Mucosa of stomach (tissue), 1 donor: ENCODE results near the gene CABLES2.

Experiments used
- H3K27me3 ChIP-seq: one replicate; pipeline ENCODE4 v1.7.0; 2013; ENCODE audit warnings: mild to moderate bottlenecking, low read length; ENCODE audit not compliant: control insufficient read depth, insufficient read depth
- H3K36me3 ChIP-seq: one replicate; pipeline ENCODE4 v1.7.0; 2013; ENCODE audit warnings: low read length; ENCODE audit not compliant: control insufficient read depth, insufficient read depth
- H3K4me1 ChIP-seq: one replicate; pipeline ENCODE4 v1.7.0; 2013; ENCODE audit warnings: mild to moderate bottlenecking, low read length; ENCODE audit not compliant: control insufficient read depth, insufficient read depth
- H3K4me3 ChIP-seq: one replicate; pipeline ENCODE4 v1.7.0; 2013; ENCODE audit warnings: low read length
- H3K9ac ChIP-seq: one replicate; pipeline ENCODE4 v1.7.0; 2013; ENCODE audit warnings: mild to moderate bottlenecking, low read length, moderate library complexity
- H3K9me3 ChIP-seq: one replicate; pipeline ENCODE4 v1.7.0; 2013; ENCODE audit warnings: mild to moderate bottlenecking, low read length, moderate library complexity; ENCODE audit not compliant: control insufficient read depth
- donor health status: Pancreatic carcinoma.

Gene CABLES2

DNA sequence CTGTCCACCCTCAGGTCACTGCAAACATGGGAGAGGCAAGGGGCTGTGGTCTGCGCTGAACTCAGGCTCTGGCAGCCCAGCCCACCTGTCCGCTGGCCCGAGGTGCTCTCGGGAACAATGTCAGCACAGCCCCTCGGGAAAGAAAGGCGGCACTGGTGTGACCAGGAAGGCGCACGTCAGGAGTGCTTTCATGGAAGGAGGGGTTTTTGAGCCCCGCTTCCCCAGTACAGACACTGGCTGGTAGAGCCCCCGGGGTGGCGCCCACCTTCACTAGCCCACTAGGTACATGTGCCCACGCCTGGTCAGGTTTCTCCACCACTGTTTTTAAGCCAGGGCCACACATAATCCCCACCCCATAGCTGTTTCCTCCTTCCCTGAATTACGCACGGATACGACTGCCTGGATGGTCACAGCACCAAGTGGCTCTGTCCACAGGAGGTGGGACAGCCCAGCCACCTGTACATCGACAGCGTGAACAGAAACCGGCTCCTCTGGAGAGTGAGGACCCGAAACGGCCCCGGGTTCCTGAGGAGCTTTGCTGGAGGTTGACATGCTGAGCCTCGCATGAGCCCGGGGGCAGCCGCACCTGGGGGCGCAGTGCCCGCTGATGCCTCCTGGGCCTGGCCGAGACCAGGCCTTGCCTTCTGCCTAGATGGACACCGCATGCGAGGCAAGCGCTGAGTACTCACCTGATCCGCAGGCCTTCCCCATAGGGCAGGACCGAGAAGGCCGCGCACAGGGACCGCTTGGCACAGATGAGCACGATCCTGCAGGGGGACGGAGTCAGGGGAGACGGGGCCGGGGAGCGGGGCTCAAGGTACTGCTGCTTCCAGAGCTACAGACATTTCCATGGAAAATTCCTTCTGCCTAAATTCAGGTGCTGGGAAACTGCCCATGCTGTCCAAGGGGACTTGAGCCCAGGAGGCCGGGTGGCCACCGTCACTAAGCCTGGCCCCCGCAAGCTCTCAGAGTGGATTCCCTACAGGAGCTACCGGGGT is 12.5 kb downstream of the CABLES2 start:
- H3K4me3 ChIP-seq = no peak overlapping the region
- H3K9me3 ChIP-seq = no peaks in the 10 kb centered on the region
- no peaks in the 10 kb centered on the region for H3K4me1 ChIP-seq
- no peak overlapping the region for H3K9ac ChIP-seq
- H3K36me3 ChIP-seq = peaks cover 4% of the 10 kb centered on the region
- H3K27me3 ChIP-seq = no peaks in the 10 kb centered on the region

DNA sequence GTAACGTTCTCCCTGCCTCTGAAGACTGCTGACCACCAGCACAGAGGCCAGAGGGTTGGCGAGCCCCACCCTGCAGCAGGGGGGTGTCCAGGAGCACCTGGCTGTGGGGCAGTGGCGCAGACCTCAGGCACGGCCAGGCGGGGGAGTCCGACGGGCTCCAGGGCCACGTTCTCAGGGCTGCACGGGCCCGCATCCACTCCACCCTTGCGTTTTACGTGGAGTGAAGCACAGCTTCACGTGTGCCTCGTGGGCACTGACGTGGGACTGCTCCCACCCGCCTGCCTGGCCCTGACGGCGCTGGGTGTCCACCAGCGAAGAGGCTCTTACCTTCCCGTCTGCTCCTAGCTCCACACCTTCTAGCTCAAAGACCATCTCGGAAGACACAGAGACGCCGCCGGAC is 13.3 kb downstream of the CABLES2 start:
- peaks cover 8% of the 10 kb centered on the region for H3K36me3 ChIP-seq

DNA sequence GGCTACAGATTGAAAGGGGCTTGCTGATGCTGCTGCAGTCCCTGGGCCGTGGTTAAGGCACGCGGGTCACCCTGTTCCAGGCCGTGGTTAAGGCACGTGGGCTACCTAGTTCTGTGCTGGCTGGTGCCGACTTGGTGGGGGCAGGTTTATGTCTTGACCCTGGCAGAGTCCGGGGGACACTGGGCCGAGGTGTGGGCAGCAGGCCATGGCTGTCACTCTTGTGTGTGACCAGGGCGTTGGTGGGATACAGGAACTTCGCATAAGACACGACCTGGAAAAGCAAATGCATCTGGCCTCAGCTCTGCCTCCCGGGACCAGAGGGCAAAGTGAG is 13.8 kb downstream of the CABLES2 start:
- no peaks in the 10 kb centered on the region for H3K27me3 ChIP-seq
- no peak overlapping the region for H3K4me3 ChIP-seq
- no peak overlapping the region for H3K9ac ChIP-seq
- peaks cover under 1% of the 10 kb centered on the region for H3K4me1 ChIP-seq
- peaks cover 8% of the 10 kb centered on the region for H3K36me3 ChIP-seq
- no peaks in the 10 kb centered on the region for H3K9me3 ChIP-seq

More for the DNA sequence above, 13.3 kb downstream of the CABLES2 start:
- Histone ChIP-seq H3K9ac (no peak overlapping the region), H3K27me3 (no peaks in the 10 kb centered on the region), H3K4me1 (no peaks in the 10 kb centered on the region), H3K9me3 (no peaks in the 10 kb centered on the region), H3K4me3 (no peak overlapping the region)

DNA sequence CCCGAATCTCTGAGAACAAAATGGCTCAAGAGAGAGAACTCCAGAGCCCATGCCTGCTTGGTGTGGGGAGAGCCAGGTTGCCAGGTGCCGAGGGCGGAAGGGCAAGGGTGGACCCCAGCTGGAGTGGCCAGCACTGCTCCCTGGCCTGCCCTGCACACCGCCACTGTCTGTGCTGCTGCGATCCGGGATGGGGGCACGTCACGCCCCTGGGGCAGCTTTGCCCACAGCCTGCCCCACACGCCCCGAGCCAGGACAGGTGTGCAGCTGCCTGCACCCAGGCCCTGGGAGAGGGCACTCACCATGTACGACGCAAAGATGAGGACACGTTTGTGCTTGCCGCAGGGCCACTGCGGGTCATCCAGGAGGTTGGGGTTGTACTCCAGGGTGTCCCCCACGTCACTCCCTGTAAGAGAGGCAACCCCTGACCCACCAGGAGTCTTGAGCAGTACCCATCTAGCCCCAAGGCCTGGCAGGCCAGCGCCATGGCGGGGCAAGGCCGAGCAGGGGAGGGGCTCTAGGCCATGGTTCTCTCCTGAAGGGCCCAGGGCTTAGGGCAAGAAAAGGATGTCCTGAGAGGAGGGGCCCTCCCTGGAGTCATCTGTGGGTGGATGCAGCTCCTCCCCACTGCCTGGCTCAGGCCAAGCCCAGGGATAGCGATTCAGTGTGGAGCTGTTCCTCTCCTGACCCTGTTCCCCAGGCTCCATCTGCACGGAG is 14.3 kb downstream of the CABLES2 start:
- Histone ChIP-seq H3K36me3 (peaks cover 8% of the 10 kb centered on the region), H3K4me1 (peaks cover 6% of the 10 kb centered on the region), H3K4me3 (no peak overlapping the region), H3K9me3 (no peaks in the 10 kb centered on the region), H3K9ac (no peak overlapping the region), H3K27me3 (no peaks in the 10 kb centered on the region)

DNA sequence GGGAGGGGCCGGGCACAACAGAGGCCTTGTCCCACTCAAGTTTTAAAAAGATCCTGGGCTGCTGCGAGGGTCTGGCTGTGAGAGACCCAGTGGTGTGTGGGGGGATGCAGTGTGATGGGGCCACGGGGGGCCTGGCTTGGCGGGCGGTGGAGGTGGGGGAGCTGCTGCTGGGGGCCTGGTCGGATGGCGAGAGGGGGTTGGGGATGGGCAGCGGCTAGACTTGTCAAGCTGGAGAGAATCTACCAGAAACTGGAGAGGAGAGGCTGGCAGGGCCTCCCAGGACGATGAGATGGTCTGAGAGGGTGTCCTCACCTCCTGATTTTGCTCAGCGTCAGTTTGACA is 15.0 kb downstream of the CABLES2 start:
- H3K36me3 ChIP-seq = peaks cover 8% of the 10 kb centered on the region
- peaks cover 9% of the 10 kb centered on the region for H3K4me1 ChIP-seq
- H3K9me3 ChIP-seq = no peaks in the 10 kb centered on the region
- no peak overlapping the region for H3K4me3 ChIP-seq
- H3K27me3 ChIP-seq = no peaks in the 10 kb centered on the region
- H3K9ac ChIP-seq = no peak overlapping the region

DNA sequence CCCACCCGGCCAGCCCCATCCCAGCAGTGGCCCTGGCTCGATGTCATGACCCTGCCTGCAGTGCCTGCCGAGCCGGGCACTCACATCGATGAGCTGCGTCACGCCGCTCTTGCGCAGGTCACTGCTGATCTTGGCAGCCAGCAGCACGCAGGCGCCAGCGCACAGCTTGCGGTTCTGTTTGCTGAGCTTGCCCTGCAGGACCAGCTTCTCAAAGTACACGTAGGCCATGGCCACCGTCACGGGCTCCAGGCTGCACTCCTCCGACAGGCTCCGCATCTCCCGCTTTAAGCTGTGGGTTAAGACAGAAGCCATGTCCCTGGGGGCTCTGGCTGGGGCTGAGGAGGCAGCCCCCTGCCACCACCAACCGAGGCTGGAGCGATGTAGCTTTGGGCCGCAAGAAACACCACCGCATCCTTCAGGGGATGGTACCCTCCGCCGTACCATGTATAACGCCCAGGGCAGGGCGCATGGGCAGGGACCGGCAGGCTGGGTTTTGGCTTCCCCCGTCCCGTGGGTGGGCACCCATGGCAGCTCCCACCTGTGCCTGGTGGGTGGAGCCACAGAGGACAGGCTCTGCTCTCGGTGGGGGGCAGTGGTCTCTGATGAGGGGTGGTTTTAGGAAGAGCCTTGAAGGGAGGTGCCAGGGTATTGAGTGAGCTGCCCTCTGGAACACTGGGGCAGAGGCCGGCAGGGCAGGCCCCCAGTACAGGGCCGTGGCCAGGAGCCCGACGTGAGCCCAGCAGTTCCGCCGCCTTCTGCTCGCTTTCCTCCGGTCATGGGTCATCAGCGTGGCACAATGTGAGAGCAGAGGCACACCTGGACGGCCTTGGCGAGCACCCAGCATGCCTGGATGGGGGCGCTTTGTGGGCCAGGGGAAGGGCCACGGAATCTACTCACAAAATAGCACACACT is 15.7 kb downstream of the CABLES2 start:
- H3K36me3 ChIP-seq = peaks cover 8% of the 10 kb centered on the region
- peaks cover 9% of the 10 kb centered on the region for H3K4me1 ChIP-seq
- no peak overlapping the region for H3K9ac ChIP-seq
- no peaks in the 10 kb centered on the region for H3K9me3 ChIP-seq
- no peaks in the 10 kb centered on the region for H3K27me3 ChIP-seq
- H3K4me3 ChIP-seq = no peak overlapping the region

DNA sequence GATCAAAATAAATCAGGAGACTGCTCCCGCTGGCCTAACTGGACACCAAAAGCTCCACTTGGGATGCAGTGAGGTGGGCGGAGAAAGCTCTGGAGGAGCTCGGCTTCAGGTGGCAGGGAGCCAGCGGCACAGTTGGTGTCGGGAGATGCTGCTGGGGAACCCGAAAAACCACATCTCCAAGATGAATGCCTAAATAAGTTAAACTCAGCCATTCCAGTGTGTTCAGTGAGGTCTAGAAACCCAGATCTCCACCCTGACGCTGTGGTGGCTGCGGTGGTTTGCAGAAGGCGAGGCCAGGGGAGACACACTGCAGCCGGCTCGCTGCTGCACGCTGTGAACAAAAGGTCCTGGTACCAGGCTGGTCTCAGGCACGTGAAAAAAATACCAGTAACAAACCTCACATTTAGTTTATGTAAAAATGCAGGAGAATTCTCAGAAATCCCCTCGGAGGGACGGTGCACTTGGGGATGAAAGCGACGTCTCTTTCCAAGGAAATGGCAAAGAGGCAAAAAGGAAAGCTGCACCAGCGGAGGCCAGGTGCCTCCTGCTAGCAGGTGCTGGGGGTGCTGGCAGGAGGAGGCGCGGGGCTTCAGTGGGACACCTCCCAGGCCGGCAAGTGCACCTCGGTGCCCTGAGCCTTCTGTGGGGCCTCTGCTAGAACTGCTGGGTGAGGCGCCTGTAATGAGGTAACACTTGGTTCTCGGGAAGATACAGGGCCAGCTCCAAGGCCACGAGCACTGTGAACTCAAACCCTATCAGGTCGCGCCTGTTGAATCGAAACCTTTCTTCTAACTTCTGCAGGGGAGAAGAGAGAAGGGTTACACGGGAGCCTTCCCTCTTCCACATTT is 16.5 kb downstream of the CABLES2 start:
- H3K9me3 ChIP-seq = no peaks in the 10 kb centered on the region
- H3K36me3 ChIP-seq = peaks cover 8% of the 10 kb centered on the region
- H3K9ac ChIP-seq = no peak overlapping the region
- H3K4me3 ChIP-seq = no peak overlapping the region
- H3K4me1 ChIP-seq = peaks cover 9% of the 10 kb centered on the region
- H3K27me3 ChIP-seq = no peaks in the 10 kb centered on the region

DNA sequence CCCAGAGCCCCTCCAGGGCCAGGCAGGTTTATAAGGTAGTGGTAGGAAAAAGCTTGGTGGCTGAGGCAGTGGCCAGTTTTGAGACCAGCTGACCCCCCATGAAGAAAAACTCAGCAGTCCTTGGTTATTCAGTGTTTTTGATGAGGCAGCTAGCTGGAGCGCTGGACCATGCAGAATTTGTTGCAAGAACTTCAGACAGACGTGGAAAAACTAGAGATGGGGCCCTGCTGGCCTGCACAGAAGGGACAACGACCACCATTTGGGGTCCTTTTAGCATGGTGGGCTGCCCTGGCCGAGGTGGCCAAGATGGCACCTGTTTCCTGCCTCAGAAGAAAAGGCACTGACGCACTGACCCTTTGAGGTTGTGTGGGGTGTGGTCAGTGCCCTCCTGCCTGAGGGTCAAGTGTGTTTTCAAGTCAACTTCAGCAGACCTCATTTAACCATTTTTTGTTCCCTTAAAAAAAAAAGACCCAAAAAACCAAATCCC is 17.4 kb downstream of the CABLES2 start:
- H3K4me1 ChIP-seq = peaks cover 9% of the 10 kb centered on the region
- H3K9ac ChIP-seq = no peak overlapping the region
- no peaks in the 10 kb centered on the region for H3K9me3 ChIP-seq
- peaks cover 8% of the 10 kb centered on the region for H3K36me3 ChIP-seq
- no peaks in the 10 kb centered on the region for H3K27me3 ChIP-seq
- H3K4me3 ChIP-seq = no peak overlapping the region

DNA sequence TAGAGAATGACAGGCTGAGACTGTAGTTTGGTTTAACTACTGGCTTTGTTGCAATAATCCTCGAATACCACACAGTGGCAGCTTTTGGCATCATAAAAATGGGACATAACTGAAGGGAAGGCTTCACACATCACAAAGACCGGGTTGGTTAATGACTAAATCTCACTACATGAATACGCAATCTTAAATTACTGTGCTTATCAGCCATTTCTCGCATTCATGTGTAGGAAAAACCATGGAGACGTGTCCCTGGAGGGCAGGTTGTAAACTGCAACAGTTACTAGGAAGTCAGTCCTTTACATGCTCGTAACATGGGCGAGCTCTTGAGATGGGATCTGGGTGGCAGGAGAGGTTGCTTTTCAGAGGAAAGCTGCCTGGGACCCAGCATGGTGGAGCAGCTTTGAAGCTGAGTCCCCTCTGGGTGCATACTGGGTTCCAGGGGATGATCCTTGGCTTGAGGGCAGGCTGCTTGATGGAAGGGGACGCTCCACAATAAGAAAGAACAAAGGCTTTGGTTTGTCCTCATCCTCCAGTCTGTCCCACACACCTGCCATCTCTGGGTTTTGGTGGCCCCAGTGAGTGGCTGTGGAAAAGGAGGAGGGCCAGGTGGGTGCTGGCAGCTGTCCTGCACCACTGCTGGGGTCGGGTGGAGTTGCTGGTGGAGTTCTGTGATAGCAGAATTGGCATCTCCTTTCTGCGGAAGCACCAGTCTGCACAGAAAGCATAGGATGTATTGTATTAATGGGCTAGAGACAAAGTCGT is 18.1 kb downstream of the CABLES2 start:
- no peak overlapping the region for H3K4me3 ChIP-seq
- peaks cover 8% of the 10 kb centered on the region for H3K36me3 ChIP-seq
- no peaks in the 10 kb centered on the region for H3K27me3 ChIP-seq
- H3K9me3 ChIP-seq = no peaks in the 10 kb centered on the region
- H3K9ac ChIP-seq = no peak overlapping the region
- H3K4me1 ChIP-seq = peaks cover 9% of the 10 kb centered on the region

DNA sequence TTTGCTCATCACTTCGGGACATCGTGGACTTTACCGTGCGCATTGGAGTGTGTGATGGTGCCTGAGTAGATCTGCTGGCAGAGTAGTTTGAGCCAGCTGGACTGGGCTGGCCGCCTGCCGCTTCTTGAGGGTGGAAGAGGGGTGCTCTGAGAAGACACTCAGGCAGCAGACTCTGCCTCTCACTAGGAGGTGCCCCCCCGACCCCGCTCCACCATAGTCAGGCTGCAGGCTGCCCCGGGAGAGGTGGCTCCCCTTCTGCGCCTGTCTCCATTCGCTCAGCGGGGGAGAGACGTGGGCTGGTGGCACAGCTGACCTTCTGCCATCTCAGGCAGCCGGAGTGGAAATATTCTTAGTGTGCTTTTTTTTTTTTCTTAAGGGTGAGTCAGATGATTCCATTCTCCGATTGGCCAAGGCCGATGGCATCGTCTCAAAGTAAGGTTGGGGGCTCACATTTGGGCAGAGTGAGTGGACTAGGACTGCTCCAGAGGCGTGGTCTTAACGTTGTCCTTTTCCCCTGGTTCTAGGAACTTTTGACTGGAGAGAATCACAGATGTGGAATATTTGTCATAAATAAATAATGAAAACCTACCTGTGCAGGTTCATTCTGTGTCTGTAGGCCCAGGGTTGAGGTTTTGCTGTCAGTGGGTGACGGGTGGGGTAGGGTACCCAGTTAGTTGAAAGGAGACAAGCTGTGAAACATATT is 19.0 kb downstream of the CABLES2 start:
- H3K4me3 ChIP-seq = peak overlapping the region; percentile 48
- H3K9ac ChIP-seq = peak overlapping the region; percentile 82
- H3K9me3 ChIP-seq = no peaks in the 10 kb centered on the region
- H3K27me3 ChIP-seq = no peaks in the 10 kb centered on the region
- peaks cover 8% of the 10 kb centered on the region for H3K36me3 ChIP-seq
- H3K4me1 ChIP-seq = peaks cover 9% of the 10 kb centered on the region
